Keratinocyte (primary cell): ENCODE data around the gene SEC14L3. TPM values are rescaled to one million over a fixed set of nuclear protein-coding genes. Genes with fewer than 3 reads are reported as not detected.

Source experiments
- DNase-seq: peaks from one replicate; pipeline ENCODE4 v3.0.0-alpha.2; 2011; ENCODE audit warnings: low read depth, missing footprints, low spot score
- FAIRE-seq: peaks from 2 replicates; lab custom pipeline; 2011; peaks lifted over from hg19 to GRCh38; lab: Jason Lieb, UNC
- H2AFZ ChIP-seq: 2 replicates; pipeline ENCODE4 v1.6.0; 2012; ENCODE audit warnings: low read length, control low read depth, inconsistent platforms; ENCODE audit not compliant: control insufficient read depth
- H3K27ac ChIP-seq: 2 replicates; pipeline ENCODE4 v1.5.1; 2011; ENCODE audit warnings: low read length; ENCODE audit not compliant: control insufficient read depth, insufficient read depth
- H3K27me3 ChIP-seq: 3 replicates; pipeline ENCODE4 v1.6.0; 2011; ENCODE audit warnings: low read length; ENCODE audit not compliant: control insufficient read depth, insufficient read depth; ENCODE audit errors: extremely low read depth
- H3K36me3 ChIP-seq, 2 experiments: 2 replicates in 1 of 2; 3 replicates in 1 of 2; pipeline ENCODE4 v1.5.1; 2011; ENCODE audit warnings: low read length in 2 of 2, mild to moderate bottlenecking in 1 of 2; ENCODE audit not compliant: control insufficient read depth in 2 of 2, insufficient read depth in 2 of 2; ENCODE audit errors: extremely low read depth in 1 of 2
- H3K4me1 ChIP-seq: 3 replicates; pipeline ENCODE4 v1.5.1; 2011; ENCODE audit warnings: low read length; ENCODE audit not compliant: control insufficient read depth, insufficient read depth; ENCODE audit errors: extremely low read depth
- H3K4me2 ChIP-seq: 3 replicates; pipeline ENCODE4 v1.6.0; 2011; ENCODE audit warnings: low read depth, low read length; ENCODE audit not compliant: control insufficient read depth, insufficient read depth; ENCODE audit errors: extremely low read depth
- H3K4me3 ChIP-seq, 3 experiments: fragments of 200-600 bp in 1 of 3; sonication (generic) in 1 of 3; 2 replicates in 2 of 3; 3 replicates in 1 of 3; pipeline ENCODE4 v1.5.1; 2011 to 2016; ENCODE audit warnings: low read length in 3 of 3, mild to moderate bottlenecking in 3 of 3, control low read depth in 2 of 3, inconsistent platforms in 1 of 3, low read depth in 1 of 3, mixed read lengths in 1 of 3, mixed run types in 1 of 3, moderate library complexity in 1 of 3; ENCODE audit not compliant: control insufficient read depth in 2 of 3, insufficient read depth in 2 of 3; ENCODE audit errors: extremely low read depth in 1 of 3
- H3K79me2 ChIP-seq: 2 replicates; pipeline ENCODE4 v1.6.0; 2012; ENCODE audit warnings: low read length; ENCODE audit not compliant: control insufficient read depth, insufficient read depth
- H3K9ac ChIP-seq: 3 replicates; pipeline ENCODE4 v1.6.0; 2011; ENCODE audit warnings: low read length; ENCODE audit not compliant: control insufficient read depth, insufficient read depth; ENCODE audit errors: extremely low read depth
- H3K9me1 ChIP-seq: 3 replicates; pipeline ENCODE4 v1.6.0; 2011; ENCODE audit warnings: low read length; ENCODE audit not compliant: control insufficient read depth, insufficient read depth; ENCODE audit errors: extremely low read depth
- H3K9me3 ChIP-seq: 2 replicates; pipeline ENCODE4 v1.5.1; 2012; ENCODE audit warnings: low read depth, low read length; ENCODE audit not compliant: control insufficient read depth
- H4K20me1 ChIP-seq: 3 replicates; pipeline ENCODE4 v1.6.0; 2011; ENCODE audit warnings: low read length; ENCODE audit not compliant: control insufficient read depth, insufficient read depth; ENCODE audit errors: extremely low read depth
- CTCF ChIP-seq, 3 experiments: IDR thresholded peaks in 1 of 3; conservative IDR thresholded peaks in 1 of 3; optimal IDR thresholded peaks in 1 of 3; 2 replicates in 2 of 3; 3 replicates in 1 of 3; pipeline versions ENCODE3 to v1.5.1; 2011; ENCODE audit warnings: low read length in 3 of 3, mild to moderate bottlenecking in 3 of 3, moderate library complexity in 2 of 3, control low read depth in 1 of 3, inconsistent platforms in 1 of 3; ENCODE audit not compliant: insufficient read depth in 2 of 3; ENCODE audit errors: extremely low read depth in 1 of 3
- EZH2 ChIP-seq: IDR thresholded peaks from one replicate; pipeline ENCODE4 v1.6.1; 2012; ENCODE audit warnings: inconsistent platforms, mild to moderate bottlenecking, low read length, moderate library complexity
- dilution Hi-C: fragments of 300-500 bp; cut with MboI; formaldehyde crosslinking; loops from one replicate; pipeline ENCODE4 v1.7.0; 2020; ENCODE audit warnings: low sequenced_read_pairs; ENCODE audit not compliant: extremely low pct_ligation_motif_present
- polyA plus RNA-seq, 5 experiments: library from polyadenylated mRNA; depleted of rRNA in 3 of 5; stranded (reverse) in 3 of 5; stranded (forward) in 1 of 5; unstranded in 1 of 5; fragments of >200 nt; gene quantifications; 1 replicate in 1 of 5; 2 replicates in 3 of 5; 3 replicates in 1 of 5; pipeline versions ENCODE4 v1.2.1 to v1.2.3, GENCODE V29; 2011 to 2012; ENCODE audit warnings: missing spikeins in 2 of 5, low read depth in 1 of 5, low replicate concordance in 1 of 5

The SEC14L3 gene
- polyA plus RNA-seq, 1 donor (not counting 4 experiments of a cell fraction or from before 2014, with no cell fraction given): not detected

GRCh38 chr22:30425327-30425615 lies 46.5 kb downstream of the SEC14L3 start:
- dilution Hi-C loops: no loop called here

GRCh38 chr22:30424534-30425326 lies 47.1 kb downstream of the SEC14L3 start:
- TF ChIP-seq CTCF (optimal IDR thresholded peaks at IDR 0.05 in 1 of 3, IDR thresholded peaks at IDR 0.05 in 1 of 3, conservative IDR thresholded peaks at IDR 0.05 in 1 of 3; ENCODE audit: extremely low read depth in 1 of 3, insufficient read depth in 2 of 3, low read length in 3 of 3) (peak; percentile 10 to 28 (median 16)), EZH2 (no peak)
- Histone ChIP-seq H2AFZ (peak overlapping the region; percentile 11), H3K79me2 (no peaks in the 10 kb centered on the region), H3K27me3 (no peaks in the 10 kb centered on the region), H3K4me1 (peaks cover 66% of the 10 kb centered on the region), H3K4me2 (peak overlapping the region; percentile 88), H3K4me3 (peak overlapping the region in 2 of 3 experiments; percentile 66 to 80), H3K9me1 (no peaks in the 10 kb centered on the region), H4K20me1 (no peaks in the 10 kb centered on the region), H3K9ac (peak overlapping the region; percentile 89), H3K9me3 (no peaks in the 10 kb centered on the region), H3K36me3 (peaks cover 2 to 15% of the 10 kb centered on the region in 2 experiments), H3K27ac (peak overlapping the region; percentile 95)
- DNase-seq (no peak), FAIRE-seq (no peak)
- dilution Hi-C loops: no loop called here

More at GRCh38 chr22:30425327-30425615, 46.5 kb downstream of the SEC14L3 start:
- no peaks in the 10 kb centered on the region for H3K9me1 ChIP-seq
- H3K4me1 ChIP-seq: peaks cover 60% of the 10 kb centered on the region
- peak overlapping the region; percentile 95 for H3K27ac ChIP-seq
- FAIRE-seq: no peak
- no peak for DNase-seq
- H2AFZ ChIP-seq: peak overlapping the region; percentile 39
- peak overlapping the region; percentile 43 to 80 (median 66) for H3K4me3 ChIP-seq
- H3K27me3 ChIP-seq: no peaks in the 10 kb centered on the region
- no peaks in the 10 kb centered on the region for H3K9me3 ChIP-seq
- H3K79me2 ChIP-seq: no peaks in the 10 kb centered on the region
- no peak for TF ChIP-seq CTCF (optimal IDR thresholded peaks at IDR 0.05 in 1 of 3, IDR thresholded peaks at IDR 0.05 in 1 of 3, conservative IDR thresholded peaks at IDR 0.05 in 1 of 3; ENCODE audit: extremely low read depth in 1 of 3, insufficient read depth in 2 of 3, low read length in 3 of 3)
- no peak for TF ChIP-seq EZH2
- H3K9ac ChIP-seq: peak overlapping the region; percentile 89
- H3K4me2 ChIP-seq: peak overlapping the region; percentile 88
- no peaks in the 10 kb centered on the region for H4K20me1 ChIP-seq
- peaks cover 2 to 11% of the 10 kb centered on the region in 2 experiments for H3K36me3 ChIP-seq
